Endothelial cell of umbilical vein (primary cell): ENCODE results near the gene TEX101. TPM values are rescaled to one million over a fixed set of nuclear protein-coding genes. Genes with fewer than 3 reads are reported as not detected.

ENCODE experiments used
- BruUV-seq: library from RNA; stranded (reverse); fragments of 400-500 nt; replicated peaks from 2 replicates; lab custom pipeline; 2021; lab: Mats Ljungman, UMichigan
- CTCF ChIA-PET: fragments of 300-600, 350-600 bp; sonication (Branson Sonifier 250); formaldehyde crosslinking; loops from one replicate; lab custom pipeline; 2021; ENCODE audit warnings: antibody characterized with exemption, inconsistent platforms; lab: Charles Lee
- POLR2A ChIA-PET: fragments of 300-600, 350-600 bp; sonication (Branson Sonifier 250); formaldehyde crosslinking; loops from one replicate; lab custom pipeline; 2021; ENCODE audit warnings: antibody characterized with exemption, inconsistent platforms; lab: Charles Lee
- DNase-seq: peaks from one replicate; pipeline ENCODE4 v3.0.0-alpha.2; 2011; ENCODE audit warnings: low read depth, low spot score
- FAIRE-seq: peaks from 2 replicates; lab custom pipeline; 2011; peaks lifted over from hg19 to GRCh38; lab: Jason Lieb, UNC
- H2AFZ ChIP-seq: 2 replicates; pipeline ENCODE4 v1.6.0; 2012; ENCODE audit warnings: low read depth, low read length, control low read depth, inconsistent platforms
- H3K27ac ChIP-seq: 2 replicates; pipeline ENCODE4 v1.5.1; 2011; ENCODE audit warnings: low read depth, mild to moderate bottlenecking, control low read depth, low read length, moderate library complexity; ENCODE audit not compliant: insufficient read depth
- H3K27me3 ChIP-seq, 2 experiments: 2 replicates each; pipeline versions ENCODE4 v1.6.0 to v1.6.1; 2011; ENCODE audit warnings: low read length in 2 of 2, mixed read lengths in 1 of 2; ENCODE audit not compliant: control insufficient read depth in 2 of 2, insufficient read depth in 2 of 2
- H3K36me3 ChIP-seq, 2 experiments: 2 replicates in 1 of 2; 3 replicates in 1 of 2; pipeline ENCODE4 v1.5.1; 2011; ENCODE audit warnings: low read length in 2 of 2, mild to moderate bottlenecking in 1 of 2, moderate library complexity in 1 of 2; ENCODE audit not compliant: control insufficient read depth in 2 of 2, insufficient read depth in 2 of 2; ENCODE audit errors: extremely low read depth in 1 of 2
- H3K4me1 ChIP-seq: 3 replicates; pipeline ENCODE4 v1.5.1; 2011; ENCODE audit warnings: mild to moderate bottlenecking, low read length; ENCODE audit not compliant: control insufficient read depth, insufficient read depth; ENCODE audit errors: extremely low read depth
- H3K4me2 ChIP-seq: 2 replicates; pipeline ENCODE4 v1.6.1; 2011; ENCODE audit warnings: low read length, control low read depth, mixed read lengths; ENCODE audit not compliant: insufficient read depth
- H3K4me3 ChIP-seq, 3 experiments: fragments of 200-600 bp in 1 of 3; sonication (generic), shearing (Covaris generic) in 1 of 3; replicated peaks in 1 of 3; 2 replicates each; pipeline ENCODE4 v1.5.1; 2011 to 2016; ENCODE audit warnings: control low read depth in 3 of 3, low read length in 3 of 3, mild to moderate bottlenecking in 2 of 3, inconsistent platforms in 1 of 3, low read depth in 1 of 3, moderate library complexity in 1 of 3; ENCODE audit not compliant: insufficient read depth in 1 of 3
- H3K79me2 ChIP-seq: 2 replicates; pipeline ENCODE4 v1.6.0; 2012; ENCODE audit warnings: low read length, inconsistent platforms; ENCODE audit not compliant: control insufficient read depth, insufficient read depth
- H3K9ac ChIP-seq: replicated peaks from 2 replicates; pipeline ENCODE3; 2011; ENCODE audit warnings: low read length, control low read depth; ENCODE audit not compliant: insufficient read depth; ENCODE audit errors: extremely low read depth
- H3K9me1 ChIP-seq: replicated peaks from 3 replicates; pipeline ENCODE4 v1.6.0; 2011; ENCODE audit warnings: mild to moderate bottlenecking, low read length; ENCODE audit not compliant: control insufficient read depth, insufficient read depth; ENCODE audit errors: extremely low read depth
- H3K9me3 ChIP-seq: replicated peaks from 2 replicates; pipeline ENCODE4 v1.5.1; 2012; ENCODE audit warnings: low read length, inconsistent platforms; ENCODE audit not compliant: control insufficient read depth, insufficient read depth
- H4K20me1 ChIP-seq: replicated peaks from 2 replicates; pipeline ENCODE3; 2011; ENCODE audit warnings: mild to moderate bottlenecking, low read length; ENCODE audit not compliant: control insufficient read depth, insufficient read depth; ENCODE audit errors: extremely low read depth
- CTCF ChIP-seq, 2 donors: IDR thresholded peaks; 1 replicate in 1 of 2; 2 replicates in 1 of 2; pipeline ENCODE4 v1.5.1; 2011; ENCODE audit warnings: low read length in 2 of 2, mild to moderate bottlenecking in 2 of 2, moderate library complexity in 2 of 2, control low read depth in 1 of 2, inconsistent platforms in 1 of 2, low read depth in 1 of 2; ENCODE audit not compliant: insufficient read depth in 1 of 2; ENCODE audit errors: extremely low read depth in 1 of 2
- EZH2 ChIP-seq: IDR thresholded peaks from 2 replicates; pipeline ENCODE4 v1.6.1; 2012; ENCODE audit warnings: borderline replicate concordance, low read depth, mild to moderate bottlenecking, moderate library complexity, low read length, inconsistent platforms; ENCODE audit not compliant: severe bottlenecking
- FOS ChIP-seq: IDR thresholded peaks from 2 replicates; pipeline ENCODE4 v1.6.1; 2011; ENCODE audit warnings: mild to moderate bottlenecking, low read length, moderate library complexity, borderline replicate concordance; ENCODE audit not compliant: insufficient read depth
- GATA2 ChIP-seq: IDR thresholded peaks from 2 replicates; pipeline ENCODE4 v1.7.0; 2011; ENCODE audit warnings: low read depth, mild to moderate bottlenecking, moderate library complexity, mixed read lengths, low read length; ENCODE audit not compliant: insufficient read length, insufficient read depth
- JUN ChIP-seq: IDR thresholded peaks from 2 replicates; pipeline ENCODE4 v1.6.1; 2011; ENCODE audit warnings: borderline replicate concordance, low read depth; ENCODE audit not compliant: insufficient read length, insufficient read depth
- MAX ChIP-seq: IDR thresholded peaks from 2 replicates; pipeline ENCODE4 v1.6.1; 2011; ENCODE audit not compliant: insufficient read depth, insufficient read length
- MYC ChIP-seq: IDR thresholded peaks from one replicate; pipeline ENCODE4 v1.6.1; 2011; ENCODE audit warnings: mild to moderate bottlenecking, low read depth, low read length
- POLR2A ChIP-seq: IDR thresholded peaks from 2 replicates; pipeline ENCODE4 v1.6.1; 2012; ENCODE audit warnings: low read depth, mild to moderate bottlenecking, control low read depth, low read length
- POLR2AphosphoS5 ChIP-seq: IDR thresholded peaks from 2 replicates; pipeline ENCODE4 v1.6.1; 2012; ENCODE audit warnings: low read depth, mild to moderate bottlenecking, control low read depth, low read length, moderate library complexity; ENCODE audit not compliant: insufficient read depth
- dilution Hi-C: fragments of 300-500 bp; cut with MboI; formaldehyde crosslinking; loops from one replicate; pipeline ENCODE4 v1.15.0; 2019; ENCODE audit warnings: low sequenced_read_pairs; ENCODE audit not compliant: extremely low pct_ligation_motif_present
- intact Hi-C: fragments of 100-400 bp; cut with micrococcal nuclease; formaldehyde crosslinking; loops from one replicate; pipeline ENCODE4 v1.10.0; 2022
- polyA plus RNA-seq, 4 experiments: library from polyadenylated mRNA; depleted of rRNA in 3 of 4; stranded (reverse) in 3 of 4; unstranded in 1 of 4; fragments of >200 nt; gene quantifications; 2 replicates each; pipeline versions ENCODE4 v1.2.1 to v1.2.3, GENCODE V29; 2011 to 2012; ENCODE audit warnings: missing spikeins in 1 of 4
- total RNA-seq: library from RNA; stranded (reverse); gene quantifications from 2 replicates; pipeline ENCODE4 v1.2.3, GENCODE V29; 2021

Gene TEX101
- total and polyA plus RNA-seq, 2 donors (not counting 3 experiments of a cell fraction or from before 2014, with no cell fraction given): not detected

- H3K27ac ChIP-seq: no peak overlapping the region
- no peak overlapping the region for H3K4me2 ChIP-seq
- no peaks in the 10 kb centered on the region for H3K9me3 ChIP-seq
- BruUV-seq: no TSS peak
- no peaks in the 10 kb centered on the region for H3K27me3 ChIP-seq
- H3K9me1 ChIP-seq: no peaks in the 10 kb centered on the region
- CTCF ChIA-PET: interaction anchor here (2.7 to 3.5 kb wide), 2 partner anchors 10 to 82 kb away, joined by 17 to 28 read pairs; no protein-coding TSS in a partner anchor
- H2AFZ ChIP-seq: no peak overlapping the region
- H3K9ac ChIP-seq: no peak overlapping the region
- DNase-seq (no peak), FAIRE-seq (no peak)
- POLR2A ChIA-PET: no interaction called here
- H3K4me1 ChIP-seq: no peaks in the 10 kb centered on the region
- no peaks in the 10 kb centered on the region for H3K36me3 ChIP-seq
- dilution Hi-C loops (no loop called here), intact Hi-C loops (no loop called here)
- H3K4me3 ChIP-seq: no peak overlapping the region
- no peak for TF ChIP-seq EZH2
- no peaks in the 10 kb centered on the region for H4K20me1 ChIP-seq
- no peaks in the 10 kb centered on the region for H3K79me2 ChIP-seq
Measured at GRCh38 chr19:43437712-43438111, 23.0 kb downstream of the TEX101 start.

GRCh38 chr19:43438291-43439031 lies 23.8 kb downstream of the TEX101 start:
- Histone ChIP-seq H3K9me3 (no peaks in the 10 kb centered on the region), H3K9ac (no peak overlapping the region), H3K4me3 (no peak overlapping the region), H3K79me2 (no peaks in the 10 kb centered on the region), H3K4me2 (no peak overlapping the region), H3K9me1 (no peaks in the 10 kb centered on the region), H4K20me1 (no peaks in the 10 kb centered on the region), H3K27ac (no peak overlapping the region), H2AFZ (no peak overlapping the region), H3K36me3 (no peaks in the 10 kb centered on the region), H3K4me1 (no peaks in the 10 kb centered on the region), H3K27me3 (no peaks in the 10 kb centered on the region)
- dilution Hi-C loops (no loop called here), intact Hi-C loops (no loop called here)
- TF ChIP-seq POLR2A: no peak
- TF ChIP-seq FOS: no peak
- TF ChIP-seq MYC: no peak
- TF ChIP-seq EZH2: no peak
- TF ChIP-seq POLR2AphosphoS5: no peak
- TF ChIP-seq CTCF (IDR thresholded peaks at IDR 0.05; ENCODE audit: extremely low read depth in 1 of 2, insufficient read depth in 1 of 2, low read depth in 1 of 2, low read length in 2 of 2): no peak
- TF ChIP-seq GATA2: no peak
- TF ChIP-seq JUN: no peak
- TF ChIP-seq MAX: no peak
- ChIA-PET CTCF (interaction anchor here (0.9 to 3.5 kb wide), 4 partner anchors 8 to 1000 kb away, joined by 3 to 28 read pairs (median 10); no protein-coding TSS in a partner anchor), POLR2A (no interaction called here)
- DNase-seq (no peak), FAIRE-seq (no peak)
- BruUV-seq: no TSS peak
